ENCODE measurements around the gene TGM1. TPM values are rescaled to one million over a fixed set of nuclear protein-coding genes. Genes with fewer than 3 reads are reported as not detected.

TGM1 gene
- total RNA-seq, 1 donor from 2014 or later = 12.3 TPM

DNA sequence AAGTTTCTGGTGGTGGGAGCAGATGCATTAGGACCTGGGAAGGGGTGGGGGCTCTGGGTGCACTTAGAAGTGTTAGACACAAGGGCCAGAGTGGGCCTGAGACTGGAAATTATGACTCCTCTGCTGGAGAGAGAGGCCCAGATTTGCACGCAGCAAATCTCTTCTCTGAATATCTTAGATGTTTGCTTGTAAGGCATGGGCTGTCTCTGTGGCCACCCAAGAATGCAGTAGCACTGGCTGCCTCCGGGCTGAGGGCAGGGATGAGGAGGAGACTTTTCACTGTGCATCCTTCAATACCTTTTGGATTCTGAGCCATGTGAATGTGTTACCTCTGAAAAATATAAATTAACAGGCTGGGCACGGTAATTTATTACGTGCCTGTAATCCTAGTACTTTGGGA is 22.4 kb upstream of the TGM1 start:
- TF ChIP-seq, protein P1, sequence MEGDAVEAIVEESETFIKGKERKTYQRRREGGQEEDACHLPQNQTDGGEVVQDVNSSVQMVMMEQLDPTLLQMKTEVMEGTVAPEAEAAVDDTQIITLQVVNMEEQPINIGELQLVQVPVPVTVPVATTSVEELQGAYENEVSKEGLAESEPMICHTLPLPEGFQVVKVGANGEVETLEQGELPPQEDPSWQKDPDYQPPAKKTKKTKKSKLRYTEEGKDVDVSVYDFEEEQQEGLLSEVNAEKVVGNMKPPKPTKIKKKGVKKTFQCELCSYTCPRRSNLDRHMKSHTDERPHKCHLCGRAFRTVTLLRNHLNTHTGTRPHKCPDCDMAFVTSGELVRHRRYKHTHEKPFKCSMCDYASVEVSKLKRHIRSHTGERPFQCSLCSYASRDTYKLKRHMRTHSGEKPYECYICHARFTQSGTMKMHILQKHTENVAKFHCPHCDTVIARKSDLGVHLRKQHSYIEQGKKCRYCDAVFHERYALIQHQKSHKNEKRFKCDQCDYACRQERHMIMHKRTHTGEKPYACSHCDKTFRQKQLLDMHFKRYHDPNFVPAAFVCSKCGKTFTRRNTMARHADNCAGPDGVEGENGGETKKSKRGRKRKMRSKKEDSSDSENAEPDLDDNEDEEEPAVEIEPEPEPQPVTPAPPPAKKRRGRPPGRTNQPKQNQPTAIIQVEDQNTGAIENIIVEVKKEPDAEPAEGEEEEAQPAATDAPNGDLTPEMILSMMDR (IDR thresholded peaks at IDR 0.05; ENCODE audit: insufficient read depth, low read length, poor library complexity, severe bottlenecking) = no peak
- no peak for DNase-seq (ENCODE audit: low read depth)
- Histone ChIP-seq H3K36me3 (ENCODE audit: control insufficient read depth, insufficient read depth, low read length) (no peaks in the 10 kb centered on the region), H3K27me3 (ENCODE audit: control insufficient read depth, insufficient read depth, low read length) (no peaks in the 10 kb centered on the region), H3K4me3 (ENCODE audit: low read depth, low read length) (no peak overlapping the region)

DNA sequence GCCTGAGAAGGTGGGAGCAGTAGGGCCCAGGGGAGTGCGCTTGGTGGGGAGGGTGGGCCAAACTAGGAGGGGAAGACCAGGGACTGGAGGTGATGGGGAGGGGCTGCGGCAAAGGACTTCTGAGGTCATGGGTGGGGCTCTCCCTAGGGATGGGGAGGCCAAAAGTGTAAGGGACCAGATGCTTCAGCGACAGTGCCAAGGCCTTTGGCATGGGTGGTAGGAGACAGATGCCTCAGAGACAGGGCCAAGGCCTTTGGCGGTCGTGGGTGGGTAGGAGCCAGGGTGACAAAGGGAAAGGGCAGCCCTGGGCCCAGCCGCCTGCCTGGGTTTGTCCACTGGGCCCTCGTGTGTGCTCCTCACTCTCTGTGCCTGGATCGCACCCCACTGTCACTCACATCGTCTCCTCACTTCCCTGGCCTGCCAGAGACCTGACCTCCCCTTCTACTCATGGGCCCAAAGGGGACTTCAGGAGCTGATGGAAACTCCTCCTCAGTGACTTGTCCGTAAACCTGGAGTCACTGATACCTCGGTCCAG is 21.6 kb upstream of the TGM1 start:
- Histone ChIP-seq H3K27me3 (ENCODE audit: control insufficient read depth, insufficient read depth, low read length) (no peaks in the 10 kb centered on the region), H3K36me3 (ENCODE audit: control insufficient read depth, insufficient read depth, low read length) (no peaks in the 10 kb centered on the region), H3K4me3 (ENCODE audit: low read depth, low read length) (no peak overlapping the region)
- no peak for DNase-seq (ENCODE audit: low read depth)
- TF ChIP-seq, protein P1 (IDR thresholded peaks at IDR 0.05; ENCODE audit: insufficient read depth, low read length, poor library complexity, severe bottlenecking) = no peak

DNA sequence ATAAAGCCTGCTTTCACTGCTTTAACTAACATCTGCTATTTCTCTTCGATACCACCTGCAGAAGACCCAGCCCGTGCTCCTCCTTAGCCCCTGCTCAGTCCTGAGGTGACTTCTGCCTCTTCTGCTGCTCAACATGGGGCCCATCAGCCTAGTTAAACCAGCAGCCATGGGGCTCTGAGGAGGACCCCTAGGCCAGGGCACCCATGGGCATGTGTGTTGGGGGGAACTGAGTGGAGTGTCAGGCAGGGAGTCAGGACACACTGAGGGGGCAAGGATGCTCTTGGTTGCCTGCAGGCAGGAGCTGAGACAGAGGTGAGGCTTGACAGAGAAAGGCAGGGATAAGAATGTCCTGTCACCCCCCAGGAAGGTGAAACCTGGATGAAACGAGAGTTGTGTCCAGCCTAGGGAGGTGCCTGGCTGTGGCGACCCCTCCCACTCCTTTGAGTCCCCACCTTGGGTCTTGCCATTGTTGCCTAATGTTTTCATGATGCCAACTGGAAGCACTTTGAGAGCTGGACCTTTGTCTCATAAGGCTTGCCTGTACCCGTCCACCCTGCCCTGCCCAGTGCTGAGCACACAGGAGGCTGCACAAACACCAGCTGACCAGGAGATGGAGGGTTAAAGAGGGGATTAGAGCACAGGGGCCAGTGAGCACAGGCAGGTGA is 21.0 kb upstream of the TGM1 start:
- no peaks in the 10 kb centered on the region for H3K36me3 ChIP-seq (ENCODE audit: control insufficient read depth, insufficient read depth, low read length)
- no peak overlapping the region for H3K4me3 ChIP-seq (ENCODE audit: low read depth, low read length)
- no peak for DNase-seq (ENCODE audit: low read depth)
- no peaks in the 10 kb centered on the region for H3K27me3 ChIP-seq (ENCODE audit: control insufficient read depth, insufficient read depth, low read length)
- TF ChIP-seq, protein P1 (IDR thresholded peaks at IDR 0.05; ENCODE audit: insufficient read depth, low read length, poor library complexity, severe bottlenecking) = no peak

DNA sequence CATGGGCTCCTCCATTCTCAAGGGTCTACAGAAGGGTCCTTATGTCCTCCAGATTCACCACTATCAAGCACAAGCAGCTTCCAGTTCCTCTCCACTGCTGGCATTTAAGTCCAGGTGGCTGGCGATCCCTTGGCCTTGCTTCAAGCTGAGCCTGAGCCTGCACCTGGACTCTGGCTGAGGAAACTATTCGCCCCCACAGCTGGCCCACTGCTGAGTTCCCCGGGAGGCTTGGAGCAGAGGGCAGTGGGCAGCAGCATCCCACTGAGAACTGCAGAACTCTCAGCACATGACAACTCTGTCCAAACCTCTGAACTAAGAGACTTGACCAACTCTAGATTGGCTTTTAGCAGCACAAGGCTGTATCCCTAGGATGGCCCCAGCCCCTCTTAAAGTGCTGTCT is 19.8 kb upstream of the TGM1 start:
- H3K4me3 ChIP-seq (ENCODE audit: low read depth, low read length) = no peak overlapping the region
- DNase-seq (ENCODE audit: low read depth) = no peak
- H3K36me3 ChIP-seq (ENCODE audit: control insufficient read depth, insufficient read depth, low read length) = no peaks in the 10 kb centered on the region
- H3K27me3 ChIP-seq (ENCODE audit: control insufficient read depth, insufficient read depth, low read length) = no peaks in the 10 kb centered on the region
- TF ChIP-seq, protein P1 (IDR thresholded peaks at IDR 0.05; ENCODE audit: insufficient read depth, low read length, poor library complexity, severe bottlenecking) = no peak

DNA sequence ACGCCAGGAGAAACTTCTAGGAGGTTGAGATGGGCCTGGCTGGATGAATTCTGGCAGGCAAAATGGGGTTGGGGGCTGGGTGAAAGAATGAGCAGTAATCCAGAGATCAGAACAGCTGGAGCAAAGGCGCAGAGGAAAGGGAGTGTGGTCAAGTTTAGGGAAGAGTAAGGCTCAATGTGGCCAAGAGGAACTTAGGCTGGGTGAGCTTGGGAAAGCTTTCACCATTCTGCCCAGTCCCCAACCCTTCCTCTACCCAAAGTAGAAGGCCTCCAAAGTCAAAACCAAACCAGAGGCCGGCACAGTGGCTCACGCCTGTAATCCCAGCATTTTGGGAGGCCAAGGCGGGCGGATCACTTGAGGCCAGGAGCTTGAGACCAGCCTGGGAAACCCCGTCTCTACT is 18.7 kb upstream of the TGM1 start:
- TF ChIP-seq, protein P1 (IDR thresholded peaks at IDR 0.05; ENCODE audit: insufficient read depth, low read length, poor library complexity, severe bottlenecking) = no peak
- H3K4me3 ChIP-seq (ENCODE audit: low read depth, low read length) = no peak overlapping the region
- H3K27me3 ChIP-seq (ENCODE audit: control insufficient read depth, insufficient read depth, low read length) = no peaks in the 10 kb centered on the region
- no peaks in the 10 kb centered on the region for H3K36me3 ChIP-seq (ENCODE audit: control insufficient read depth, insufficient read depth, low read length)
- no peak for DNase-seq (ENCODE audit: low read depth)

Measured in kidney epithelial cell (primary cell).